NT2/D1 (cell line): ENCODE results near the gene RPS14.

Experiments
- SUZ12 ChIP-seq: IDR thresholded peaks from 2 replicates; pipeline ENCODE4 v1.6.1; 2011; ENCODE audit not compliant: insufficient read length, insufficient read depth; ENCODE audit errors: extremely low read depth
- YY1 ChIP-seq: IDR thresholded peaks from 2 replicates; pipeline ENCODE4 v1.6.1; 2011; ENCODE audit not compliant: insufficient read length, insufficient read depth
- ZNF274 ChIP-seq: IDR thresholded peaks from 2 replicates; pipeline ENCODE4 v1.6.1; 2011; ENCODE audit warnings: mild to moderate bottlenecking, low read depth, low read length

GRCh38 chr5:150404941-150405816 is 44.4 kb downstream of the RPS14 start:
- no peak for TF ChIP-seq ZNF274
- TF ChIP-seq YY1 = no peak
- TF ChIP-seq SUZ12 = no peak
